Measurements from ENCODE around the gene LCN6.

DNA sequence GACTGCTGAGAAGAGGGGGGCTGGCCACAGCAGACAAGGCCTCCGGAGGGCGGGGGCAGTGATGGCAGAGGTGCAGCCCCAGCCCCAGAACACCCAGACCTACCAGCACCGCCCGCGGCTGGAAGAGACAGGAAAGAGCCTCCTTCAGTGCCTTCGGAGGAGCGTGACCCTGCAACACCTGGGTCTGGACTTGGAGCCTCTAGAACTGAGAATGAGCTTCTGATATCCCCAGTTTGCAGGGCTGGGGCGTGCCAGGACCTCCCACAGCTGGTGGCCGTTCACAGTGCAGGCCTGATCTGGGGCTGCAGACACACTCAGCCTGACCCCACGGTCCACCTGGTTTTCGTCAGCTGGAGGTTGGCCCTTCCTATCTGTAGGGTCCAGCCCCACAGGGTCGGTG is 14.7 kb downstream of the LCN6 start:
- TF ChIP-seq, protein P1, sequence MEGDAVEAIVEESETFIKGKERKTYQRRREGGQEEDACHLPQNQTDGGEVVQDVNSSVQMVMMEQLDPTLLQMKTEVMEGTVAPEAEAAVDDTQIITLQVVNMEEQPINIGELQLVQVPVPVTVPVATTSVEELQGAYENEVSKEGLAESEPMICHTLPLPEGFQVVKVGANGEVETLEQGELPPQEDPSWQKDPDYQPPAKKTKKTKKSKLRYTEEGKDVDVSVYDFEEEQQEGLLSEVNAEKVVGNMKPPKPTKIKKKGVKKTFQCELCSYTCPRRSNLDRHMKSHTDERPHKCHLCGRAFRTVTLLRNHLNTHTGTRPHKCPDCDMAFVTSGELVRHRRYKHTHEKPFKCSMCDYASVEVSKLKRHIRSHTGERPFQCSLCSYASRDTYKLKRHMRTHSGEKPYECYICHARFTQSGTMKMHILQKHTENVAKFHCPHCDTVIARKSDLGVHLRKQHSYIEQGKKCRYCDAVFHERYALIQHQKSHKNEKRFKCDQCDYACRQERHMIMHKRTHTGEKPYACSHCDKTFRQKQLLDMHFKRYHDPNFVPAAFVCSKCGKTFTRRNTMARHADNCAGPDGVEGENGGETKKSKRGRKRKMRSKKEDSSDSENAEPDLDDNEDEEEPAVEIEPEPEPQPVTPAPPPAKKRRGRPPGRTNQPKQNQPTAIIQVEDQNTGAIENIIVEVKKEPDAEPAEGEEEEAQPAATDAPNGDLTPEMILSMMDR (IDR thresholded peaks at IDR 0.05): no peak
- TF ChIP-seq POLR2A (IDR thresholded peaks at IDR 0.05): no peak
